Tibial nerve (tissue), 4 donors: ENCODE results near the gene P2RX5. TPM values are rescaled to one million over a fixed set of nuclear protein-coding genes. Genes with fewer than 3 reads are reported as not detected.

Experiments used
- DNase-seq, 2 donors: peaks; one replicate each; pipeline ENCODE4 v3.0.0-alpha.2; 2019; ENCODE audit warnings: low spot score in 2 of 2
- H3K27ac ChIP-seq, 4 donors: fragments of 200-600 bp; sonication (generic) in 3 of 4; one replicate each; pipeline ENCODE4 v1.5.1; 2017 to 2019; ENCODE audit warnings: mild to moderate bottlenecking in 1 of 4
- H3K27me3 ChIP-seq, 2 donors: fragments of 200-600 bp; sonication (generic) in 1 of 2; one replicate each; pipeline versions ENCODE4 v1.5.1 to v1.6.0; 2017 to 2019
- H3K36me3 ChIP-seq, 3 donors: fragments of 200-600 bp; sonication (generic); one replicate each; pipeline ENCODE4 v1.5.1; 2018 to 2019
- H3K4me1 ChIP-seq, 4 donors: fragments of 200-600 bp; sonication (generic) in 3 of 4; one replicate each; pipeline ENCODE4 v1.5.1; 2017 to 2019
- H3K4me3 ChIP-seq, 4 donors: fragments of 200-600 bp; sonication (generic) in 3 of 4; one replicate each; pipeline ENCODE4 v1.5.1; 2017 to 2019; ENCODE audit warnings: mild to moderate bottlenecking in 1 of 4, moderate library complexity in 1 of 4
- H3K9me3 ChIP-seq, 4 donors: fragments of 200-600 bp; sonication (generic) in 3 of 4; one replicate each; pipeline ENCODE4 v1.5.1; 2017 to 2019
- EP300 ChIP-seq, 2 donors: sonication (generic); formaldehyde crosslinking; IDR thresholded peaks; one replicate each; pipeline ENCODE4 v1.6.1; 2017; ENCODE audit warnings: antibody characterized with exemption in 2 of 2, mild to moderate bottlenecking in 1 of 2
- POLR2A ChIP-seq, 2 donors: fragments of 450-650 bp; IDR thresholded peaks; one replicate each; pipeline ENCODE4 v1.6.1; 2017; ENCODE audit warnings: antibody characterized with exemption in 2 of 2, mild to moderate bottlenecking in 2 of 2, moderate library complexity in 2 of 2
- WGBS, 2 donors: methylation state at CpG; one replicate each; pipeline ENCODE4 v1.1.5; 2018; 5-methylcytosine and 5-hydroxymethylcytosine counted together
- total RNA-seq, 4 donors: library from RNA; depleted of rRNA; stranded (reverse); fragments of >200 nt; gene quantifications; one replicate each; pipeline ENCODE4 v1.1.0, GENCODE V29; 2016
- TF ChIP-seq, protein P1 (sequence below), 5 experiments: fragments of 200-600 bp in 3 of 5; fragments of 450-650 bp in 2 of 5; sonication (generic) in 3 of 5; IDR thresholded peaks; one replicate each; pipeline ENCODE4 v1.5.1; 2016 to 2019; ENCODE audit warnings: antibody characterized with exemption in 5 of 5, mild to moderate bottlenecking in 3 of 5, moderate library complexity in 2 of 5

The P2RX5 gene
- total RNA-seq, 4 donors from 2014 or later = 0.42 TPM; not detected in 3

DNA sequence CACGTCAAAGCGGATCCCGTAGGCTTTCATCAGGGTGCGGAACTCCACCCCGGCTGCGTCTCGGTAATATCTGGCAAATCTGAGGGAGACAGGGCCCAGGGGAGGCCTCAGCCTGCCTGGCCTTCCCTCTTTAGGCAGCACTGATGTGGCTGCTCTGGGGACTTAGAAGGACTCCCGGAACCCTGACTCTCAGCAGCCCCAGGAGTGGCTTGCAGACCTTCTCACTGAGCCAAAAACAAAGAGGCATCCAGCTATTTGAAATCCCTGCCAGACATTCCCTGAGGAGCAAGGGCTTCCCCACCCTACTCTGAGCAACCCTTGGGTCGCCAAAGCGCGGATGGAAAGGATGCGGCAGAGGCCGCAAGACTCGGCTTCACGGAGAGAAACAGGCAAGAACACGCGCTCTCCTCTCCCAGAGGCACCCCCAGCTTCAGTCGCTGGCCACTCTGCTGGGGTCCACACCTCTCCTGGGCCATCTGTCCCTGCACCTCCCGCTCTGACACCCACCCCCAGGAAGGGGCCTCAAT lies 7.9 kb downstream of the P2RX5 start:
- 28 to 47% methylated on average over 13 to 15 of the region's 19 CpGs for WGBS, 2 donors
- Histone ChIP-seq H3K9me3 (no peaks in the 10 kb centered on the region), H3K4me3 (no peak overlapping the region), H3K4me1 (peaks cover 0 to 10% (median 0%) of the 10 kb centered on the region in 4 donors), H3K27me3 (peaks cover 0 to 61% of the 10 kb centered on the region in 2 donors), H3K27ac (no peak overlapping the region), H3K36me3 (no peaks in the 10 kb centered on the region)
- TF ChIP-seq EP300 (IDR thresholded peaks at IDR 0.05) (no peak), POLR2A (IDR thresholded peaks at IDR 0.05) (no peak)
- TF ChIP-seq, protein P1, sequence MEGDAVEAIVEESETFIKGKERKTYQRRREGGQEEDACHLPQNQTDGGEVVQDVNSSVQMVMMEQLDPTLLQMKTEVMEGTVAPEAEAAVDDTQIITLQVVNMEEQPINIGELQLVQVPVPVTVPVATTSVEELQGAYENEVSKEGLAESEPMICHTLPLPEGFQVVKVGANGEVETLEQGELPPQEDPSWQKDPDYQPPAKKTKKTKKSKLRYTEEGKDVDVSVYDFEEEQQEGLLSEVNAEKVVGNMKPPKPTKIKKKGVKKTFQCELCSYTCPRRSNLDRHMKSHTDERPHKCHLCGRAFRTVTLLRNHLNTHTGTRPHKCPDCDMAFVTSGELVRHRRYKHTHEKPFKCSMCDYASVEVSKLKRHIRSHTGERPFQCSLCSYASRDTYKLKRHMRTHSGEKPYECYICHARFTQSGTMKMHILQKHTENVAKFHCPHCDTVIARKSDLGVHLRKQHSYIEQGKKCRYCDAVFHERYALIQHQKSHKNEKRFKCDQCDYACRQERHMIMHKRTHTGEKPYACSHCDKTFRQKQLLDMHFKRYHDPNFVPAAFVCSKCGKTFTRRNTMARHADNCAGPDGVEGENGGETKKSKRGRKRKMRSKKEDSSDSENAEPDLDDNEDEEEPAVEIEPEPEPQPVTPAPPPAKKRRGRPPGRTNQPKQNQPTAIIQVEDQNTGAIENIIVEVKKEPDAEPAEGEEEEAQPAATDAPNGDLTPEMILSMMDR (IDR thresholded peaks at IDR 0.05) = no peak
- DNase-seq = no peak

DNA sequence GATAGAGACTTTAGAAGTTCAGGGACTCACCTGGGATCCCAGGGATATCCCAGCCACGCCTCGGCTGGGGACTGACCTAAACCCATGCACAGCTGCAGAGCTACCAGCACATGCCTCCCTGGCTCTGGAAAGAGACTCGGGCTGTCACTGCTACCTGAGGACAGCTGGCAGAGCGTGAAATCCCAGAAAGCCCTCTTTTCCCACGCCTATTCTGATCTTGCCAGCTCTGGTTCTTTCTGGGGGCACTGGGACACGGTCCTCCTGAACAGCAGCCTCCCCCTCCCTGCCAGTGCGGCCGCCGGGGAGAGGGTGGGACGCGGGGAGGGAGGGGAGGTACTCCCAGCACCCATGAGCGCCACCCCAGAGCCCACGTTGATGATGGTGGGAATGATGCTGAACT lies 10.8 kb downstream of the P2RX5 start:
- DNase-seq = no peak
- H3K27ac ChIP-seq = no peak overlapping the region
- no peaks in the 10 kb centered on the region for H3K36me3 ChIP-seq
- TF ChIP-seq, protein P1 (IDR thresholded peaks at IDR 0.05) = no peak
- TF ChIP-seq POLR2A (IDR thresholded peaks at IDR 0.05) (no peak), EP300 (IDR thresholded peaks at IDR 0.05) (no peak)
- WGBS, 2 donors = 16 to 29% methylated on average over 10 to 11 of the region's 13 CpGs
- no peak overlapping the region for H3K4me3 ChIP-seq
- H3K4me1 ChIP-seq = peaks cover 0 to 14% (median 0%) of the 10 kb centered on the region in 4 donors
- peaks cover 0 to 47% of the 10 kb centered on the region in 2 donors for H3K27me3 ChIP-seq
- no peaks in the 10 kb centered on the region for H3K9me3 ChIP-seq

DNA sequence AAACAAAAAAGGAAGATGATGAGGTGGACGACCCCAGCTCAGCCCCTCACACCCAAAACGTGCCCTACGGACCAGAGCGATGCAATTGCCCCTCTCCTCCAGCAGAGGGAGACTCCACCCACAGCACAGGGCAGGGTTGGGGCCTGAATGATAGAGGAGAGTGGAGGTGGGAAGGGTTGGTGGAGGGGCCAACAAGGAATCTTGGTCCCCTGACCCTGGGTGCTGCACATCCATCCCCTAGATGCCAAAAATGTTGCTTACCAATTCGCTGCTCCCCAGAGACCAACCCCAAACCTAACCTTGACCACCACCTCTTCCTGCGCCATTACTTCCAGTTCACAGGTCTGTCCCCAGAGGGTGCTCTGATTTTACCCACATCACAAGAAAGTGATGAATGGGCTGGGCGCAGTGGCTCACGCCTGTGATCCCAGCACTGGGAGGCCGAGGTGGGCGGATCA lies 12.9 kb downstream of the P2RX5 start:
- Histone ChIP-seq H3K4me3 (no peak overlapping the region), H3K36me3 (no peaks in the 10 kb centered on the region), H3K4me1 (peaks cover 0 to 11% (median 0%) of the 10 kb centered on the region in 4 donors), H3K27ac (no peak overlapping the region), H3K27me3 (peaks cover 0 to 33% of the 10 kb centered on the region in 2 donors), H3K9me3 (no peaks in the 10 kb centered on the region)
- TF ChIP-seq, protein P1 (IDR thresholded peaks at IDR 0.05) = peak; percentile 64 to 91 (median 77)
- TF ChIP-seq POLR2A (IDR thresholded peaks at IDR 0.05) = no peak
- no peak for DNase-seq
- 33 to 39% methylated on average over 10 of the region's 10 CpGs for WGBS, 2 donors

DNA sequence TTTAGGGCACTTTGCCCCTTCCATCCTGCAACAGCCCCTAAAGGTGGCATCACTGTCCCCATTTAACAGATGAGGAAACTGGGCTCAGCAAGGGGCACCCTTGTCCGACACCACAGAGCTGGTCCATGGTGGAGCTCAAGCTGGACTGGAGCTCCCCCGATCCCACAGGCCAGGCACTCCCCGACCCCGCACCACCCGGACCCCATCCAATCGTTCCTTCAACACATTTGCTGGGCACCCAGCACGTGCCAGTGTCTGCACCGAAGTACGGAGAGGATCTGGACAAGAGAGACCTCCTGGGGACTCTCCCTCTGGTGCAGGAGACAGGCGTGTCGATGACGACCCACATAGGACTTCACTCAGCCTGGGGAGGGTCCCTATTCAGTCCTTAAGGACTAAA lies 13.9 kb downstream of the P2RX5 start:
- no peak overlapping the region for H3K27ac ChIP-seq
- peaks cover 0 to 7% (median 0%) of the 10 kb centered on the region in 4 donors for H3K4me1 ChIP-seq
- no peaks in the 10 kb centered on the region for H3K9me3 ChIP-seq
- WGBS, 2 donors = 86 to 88% methylated on average over 12 of the region's 12 CpGs
- H3K36me3 ChIP-seq = no peaks in the 10 kb centered on the region
- H3K27me3 ChIP-seq = peaks cover 0 to 33% of the 10 kb centered on the region in 2 donors
- TF ChIP-seq, protein P1 (IDR thresholded peaks at IDR 0.05) = no peak
- DNase-seq = no peak
- H3K4me3 ChIP-seq = no peak overlapping the region

DNA sequence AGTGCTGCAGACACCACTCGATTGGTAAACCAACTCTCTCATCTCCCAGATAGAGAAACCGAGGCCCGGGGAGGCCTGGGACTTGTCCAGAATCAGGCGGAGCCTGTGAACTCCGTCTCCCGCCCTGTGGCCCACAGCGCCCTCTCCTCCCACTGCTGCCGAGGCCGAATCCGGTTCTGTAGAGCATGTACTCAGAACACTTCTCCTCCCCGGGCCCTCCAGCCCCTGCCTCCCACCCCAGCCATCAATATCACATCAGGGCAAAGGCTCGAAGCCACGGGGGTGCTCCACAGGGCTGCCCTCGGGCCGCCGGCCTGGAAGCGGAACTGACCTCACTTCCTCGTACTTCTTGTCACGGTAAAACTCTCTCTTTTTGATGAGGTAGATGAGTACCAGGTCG lies 14.4 kb downstream of the P2RX5 start:
- Histone ChIP-seq H3K36me3 (no peaks in the 10 kb centered on the region), H3K4me3 (no peak overlapping the region), H3K9me3 (no peaks in the 10 kb centered on the region), H3K27ac (no peak overlapping the region), H3K4me1 (peaks cover 0 to 7% (median 0%) of the 10 kb centered on the region in 4 donors), H3K27me3 (peaks cover 0 to 33% of the 10 kb centered on the region in 2 donors)
- no peak for DNase-seq
- TF ChIP-seq, protein P1 (IDR thresholded peaks at IDR 0.05) = no peak
- TF ChIP-seq POLR2A (IDR thresholded peaks at IDR 0.05) = no peak
- no peak for TF ChIP-seq EP300 (IDR thresholded peaks at IDR 0.05)
- 68 to 80% methylated on average over 20 of the region's 20 CpGs for WGBS, 2 donors
